K562 treated with DMSO at 1 percent for 48 hours (cell line): ENCODE measurements around the gene ABL1. TPM values are rescaled to one million over a fixed set of nuclear protein-coding genes. Genes with fewer than 3 reads are reported as not detected.

ENCODE experiments used
- total RNA-seq: library from RNA; unstranded; fragments of 300-600 nt; gene quantifications from 2 replicates; pipeline ENCODE4 v1.2.3, GENCODE V29; 2022; ENCODE audit warnings: low replicate concordance; ENCODE audit errors: extremely low read depth

The ABL1 gene
- not detected in 2 replicates for total RNA-seq

GRCh38 chr9:130834371-130835336 lies at the start of gene ABL1:
ABL1 (plus strand) TSS chr9:130835254; CDS start chr9:130835447, 193 bp downstream.

DNA sequence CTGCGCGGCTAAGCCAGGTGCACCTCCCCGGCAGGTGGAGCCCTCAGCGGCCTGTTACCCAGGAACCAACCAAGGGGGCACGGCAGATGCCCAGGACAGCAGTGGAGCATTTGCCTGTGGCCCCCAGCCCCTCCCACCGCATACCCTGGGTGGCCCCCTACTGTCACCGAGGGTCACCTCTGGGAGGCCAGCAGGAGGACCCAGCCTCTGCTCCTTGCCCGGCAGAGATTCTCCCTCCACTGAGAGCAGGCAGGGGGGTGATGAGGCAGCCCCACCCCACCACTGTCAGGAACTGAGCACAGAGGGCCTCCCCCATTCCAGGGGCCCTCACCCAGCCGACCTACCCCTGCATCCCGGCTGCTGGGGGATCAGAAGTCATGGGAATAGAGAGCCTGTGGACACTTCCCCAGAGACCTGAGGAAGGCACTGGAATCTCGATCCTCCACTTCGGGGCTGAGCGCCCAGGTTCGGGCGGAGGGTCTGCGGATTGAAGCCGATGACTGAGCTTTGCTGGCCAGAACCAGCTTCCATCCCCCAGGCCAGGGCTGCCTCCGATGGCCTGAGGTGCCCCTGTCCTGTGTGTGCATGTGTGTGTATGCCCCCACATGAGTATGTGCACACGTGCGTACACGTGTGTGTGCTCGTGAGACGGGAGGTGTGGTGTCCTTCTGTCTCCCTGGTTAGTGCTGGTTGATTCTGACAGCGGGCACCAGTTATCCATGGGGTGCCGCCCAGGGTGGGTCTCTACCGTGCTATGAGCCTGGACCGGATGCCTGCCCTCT lies 61.4 kb downstream of the ABL1 start, which contains the start of gene QRFP:
Gene QRFP, minus strand, starts transcription at position 580 of the 782 bp plus-strand sequence. CDS start 2,974 bp downstream, outside the sequence.

Other genes starting within 250 kb of the ABL1 start
- not detected in 2 replicates for gene PRDM12, start 170.7 kb upstream of the ABL1 start, total RNA-seq
- not detected in 2 replicates for gene EXOSC2, start 141.5 kb upstream of the ABL1 start, total RNA-seq
- not detected in 2 replicates for gene QRFP, start 61.6 kb downstream of the ABL1 start, total RNA-seq
- gene FIBCD1, start 104.0 kb downstream of the ABL1 start, total RNA-seq, result not detected in 2 replicates
- gene LAMC3, start 173.9 kb downstream of the ABL1 start, total RNA-seq, result not detected in 2 replicates